Astrocyte of the spinal cord (primary cell): Measurements from ENCODE around the gene ALG3.

Source experiments
- DNase-seq: peaks from one replicate; pipeline ENCODE4 v3.0.0; 2011; ENCODE audit warnings: low read depth, low spot score
- H3K4me3 ChIP-seq: 2 replicates; pipeline ENCODE4 v1.5.1; 2011; ENCODE audit warnings: low read depth, mild to moderate bottlenecking, low read length, moderate library complexity
- CTCF ChIP-seq: IDR thresholded peaks from 2 replicates; pipeline ENCODE4 v1.5.1; 2012; ENCODE audit warnings: low read depth, mild to moderate bottlenecking, low read length, inconsistent platforms
- in situ Hi-C: cut with HindIII; loops from 2 replicates; pipeline ENCODE4 v1.10.0; 2017; ENCODE audit warnings: low sequenced_read_pairs

Gene ALG3

GRCh38 chr3:184239221-184239620, 9.5 kb downstream of the ALG3 start:
- no peak for DNase-seq
- H3K4me3 ChIP-seq, result no peak overlapping the region
- no peak for TF ChIP-seq CTCF
- in situ Hi-C loops, result no loop called here

- no peak for TF ChIP-seq CTCF
- no peak overlapping the region for H3K4me3 ChIP-seq
- in situ Hi-C loops, result no loop called here
- no peak for DNase-seq
Observed at GRCh38 chr3:184238246-184238818, 10.4 kb downstream of the ALG3 start.

GRCh38 chr3:184237807-184238206, 11.0 kb downstream of the ALG3 start:
- in situ Hi-C loops, result no loop called here
- no peak for TF ChIP-seq CTCF
- H3K4me3 ChIP-seq, result no peak overlapping the region
- DNase-seq, result no peak

- no peak overlapping the region for H3K4me3 ChIP-seq
- no peak for TF ChIP-seq CTCF
- no peak for DNase-seq
- in situ Hi-C loops, result no loop called here
Observed at GRCh38 chr3:184237211-184237610, 11.6 kb downstream of the ALG3 start.

- no peak for DNase-seq
- no peak for TF ChIP-seq CTCF
- in situ Hi-C loops, result no loop called here
- no peak overlapping the region for H3K4me3 ChIP-seq
Observed at GRCh38 chr3:184236636-184237035, 12.1 kb downstream of the ALG3 start.

- H3K4me3 ChIP-seq, result no peak overlapping the region
- in situ Hi-C loops, result no loop called here
- DNase-seq, result no peak
- no peak for TF ChIP-seq CTCF
Observed at GRCh38 chr3:184236033-184236410, 12.7 kb downstream of the ALG3 start.
